Measurements from ENCODE around the gene PDIA2.

- TF ChIP-seq CTCF (IDR thresholded peaks at IDR 0.05) (no peak), POLR2AphosphoS5 (IDR thresholded peaks at IDR 0.05) (no peak)
Measured at GRCh38 chr16:290015-290680, 7.2 kb downstream of the PDIA2 start.
